ENCODE data around the gene PCDHA5.
"Not testable (repeated sequence)": the region's sequence is repeated elsewhere in the genome, so short reads cannot be mapped to it uniquely, and the experiment has no call there.

DNA sequence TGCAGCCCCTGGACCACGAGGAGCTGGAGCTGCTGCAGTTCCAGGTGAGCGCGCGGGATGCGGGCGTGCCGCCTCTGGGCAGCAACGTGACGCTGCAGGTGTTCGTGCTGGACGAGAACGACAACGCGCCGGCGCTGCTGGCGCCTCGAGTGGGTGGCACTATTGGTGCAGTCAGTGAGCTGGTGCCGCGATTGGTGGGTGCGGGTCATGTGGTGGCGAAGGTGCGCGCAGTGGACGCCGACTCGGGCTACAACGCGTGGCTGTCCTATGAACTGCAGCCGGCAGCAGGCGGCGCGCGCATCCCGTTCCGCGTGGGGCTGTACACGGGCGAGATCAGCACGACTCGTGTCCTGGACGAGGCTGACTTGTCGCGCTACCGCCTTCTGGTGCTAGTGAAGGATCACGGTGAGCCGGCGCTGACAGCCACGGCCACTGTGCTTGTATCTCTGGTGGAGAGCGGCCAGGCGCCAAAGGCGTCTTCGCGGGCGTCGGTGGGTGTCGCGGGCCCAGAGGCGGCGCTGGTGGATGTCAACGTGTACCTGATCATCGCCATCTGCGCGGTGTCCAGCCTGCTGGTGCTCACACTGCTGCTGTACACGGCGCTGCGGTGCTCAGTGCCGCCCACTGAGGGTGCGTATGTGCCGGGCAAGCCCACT, 33.4 kb upstream of the PCDHA5 start:
- not testable (repeated sequence) for TF ChIP-seq CEBPB (IDR thresholded peaks at IDR 0.05; ENCODE audit: borderline replicate concordance in 1 of 2, low read depth in 2 of 2, low read length in 2 of 2); HDAC2 (IDR thresholded peaks at IDR 0.05); EZH2 (IDR thresholded peaks at IDR 0.05; ENCODE audit: borderline replicate concordance, control insufficient read depth, low read depth, low read length); ZNF24 (IDR thresholded peaks at IDR 0.05); POU2F2 (IDR thresholded peaks at IDR 0.05; ENCODE audit: borderline replicate concordance, low read depth, low read length); DPF2 (IDR thresholded peaks at IDR 0.05); JUND (IDR thresholded peaks at IDR 0.05; ENCODE audit: low read depth, low read length); RFX5 (IDR thresholded peaks at IDR 0.05; ENCODE audit: low read depth, low read length); BRCA1 (IDR thresholded peaks at IDR 0.05; ENCODE audit: low read depth, low read length); ESRRA (IDR thresholded peaks at IDR 0.05; ENCODE audit: low read length); FOS (IDR thresholded peaks at IDR 0.05; ENCODE audit: borderline replicate concordance, extremely low read depth, insufficient read length)
- TF ChIP-seq, protein P1, sequence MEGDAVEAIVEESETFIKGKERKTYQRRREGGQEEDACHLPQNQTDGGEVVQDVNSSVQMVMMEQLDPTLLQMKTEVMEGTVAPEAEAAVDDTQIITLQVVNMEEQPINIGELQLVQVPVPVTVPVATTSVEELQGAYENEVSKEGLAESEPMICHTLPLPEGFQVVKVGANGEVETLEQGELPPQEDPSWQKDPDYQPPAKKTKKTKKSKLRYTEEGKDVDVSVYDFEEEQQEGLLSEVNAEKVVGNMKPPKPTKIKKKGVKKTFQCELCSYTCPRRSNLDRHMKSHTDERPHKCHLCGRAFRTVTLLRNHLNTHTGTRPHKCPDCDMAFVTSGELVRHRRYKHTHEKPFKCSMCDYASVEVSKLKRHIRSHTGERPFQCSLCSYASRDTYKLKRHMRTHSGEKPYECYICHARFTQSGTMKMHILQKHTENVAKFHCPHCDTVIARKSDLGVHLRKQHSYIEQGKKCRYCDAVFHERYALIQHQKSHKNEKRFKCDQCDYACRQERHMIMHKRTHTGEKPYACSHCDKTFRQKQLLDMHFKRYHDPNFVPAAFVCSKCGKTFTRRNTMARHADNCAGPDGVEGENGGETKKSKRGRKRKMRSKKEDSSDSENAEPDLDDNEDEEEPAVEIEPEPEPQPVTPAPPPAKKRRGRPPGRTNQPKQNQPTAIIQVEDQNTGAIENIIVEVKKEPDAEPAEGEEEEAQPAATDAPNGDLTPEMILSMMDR (IDR thresholded peaks at IDR 0.05 in 2 of 3, conservative IDR thresholded peaks at IDR 0.05 in 1 of 3; ENCODE audit: control insufficient read depth in 2 of 3, extremely low read depth in 1 of 3, insufficient read depth in 1 of 3, low read depth in 3 of 3, low read length in 3 of 3) = not testable (repeated sequence)
- TF ChIP-seq, protein P2, sequence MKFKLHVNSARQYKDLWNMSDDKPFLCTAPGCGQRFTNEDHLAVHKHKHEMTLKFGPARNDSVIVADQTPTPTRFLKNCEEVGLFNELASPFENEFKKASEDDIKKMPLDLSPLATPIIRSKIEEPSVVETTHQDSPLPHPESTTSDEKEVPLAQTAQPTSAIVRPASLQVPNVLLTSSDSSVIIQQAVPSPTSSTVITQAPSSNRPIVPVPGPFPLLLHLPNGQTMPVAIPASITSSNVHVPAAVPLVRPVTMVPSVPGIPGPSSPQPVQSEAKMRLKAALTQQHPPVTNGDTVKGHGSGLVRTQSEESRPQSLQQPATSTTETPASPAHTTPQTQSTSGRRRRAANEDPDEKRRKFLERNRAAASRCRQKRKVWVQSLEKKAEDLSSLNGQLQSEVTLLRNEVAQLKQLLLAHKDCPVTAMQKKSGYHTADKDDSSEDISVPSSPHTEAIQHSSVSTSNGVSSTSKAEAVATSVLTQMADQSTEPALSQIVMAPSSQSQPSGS (IDR thresholded peaks at IDR 0.05; ENCODE audit: low read length) = not testable (repeated sequence)
- TF ChIP-seq, protein P3, sequence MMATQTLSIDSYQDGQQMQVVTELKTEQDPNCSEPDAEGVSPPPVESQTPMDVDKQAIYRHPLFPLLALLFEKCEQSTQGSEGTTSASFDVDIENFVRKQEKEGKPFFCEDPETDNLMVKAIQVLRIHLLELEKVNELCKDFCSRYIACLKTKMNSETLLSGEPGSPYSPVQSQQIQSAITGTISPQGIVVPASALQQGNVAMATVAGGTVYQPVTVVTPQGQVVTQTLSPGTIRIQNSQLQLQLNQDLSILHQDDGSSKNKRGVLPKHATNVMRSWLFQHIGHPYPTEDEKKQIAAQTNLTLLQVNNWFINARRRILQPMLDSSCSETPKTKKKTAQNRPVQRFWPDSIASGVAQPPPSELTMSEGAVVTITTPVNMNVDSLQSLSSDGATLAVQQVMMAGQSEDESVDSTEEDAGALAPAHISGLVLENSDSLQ (IDR thresholded peaks at IDR 0.05) = not testable (repeated sequence)
